ENCODE data around the gene C21orf58.
A peak's percentile ranks its signal among the peaks of the same experiment; 100 is the strongest.

The C21orf58 gene

DNA sequence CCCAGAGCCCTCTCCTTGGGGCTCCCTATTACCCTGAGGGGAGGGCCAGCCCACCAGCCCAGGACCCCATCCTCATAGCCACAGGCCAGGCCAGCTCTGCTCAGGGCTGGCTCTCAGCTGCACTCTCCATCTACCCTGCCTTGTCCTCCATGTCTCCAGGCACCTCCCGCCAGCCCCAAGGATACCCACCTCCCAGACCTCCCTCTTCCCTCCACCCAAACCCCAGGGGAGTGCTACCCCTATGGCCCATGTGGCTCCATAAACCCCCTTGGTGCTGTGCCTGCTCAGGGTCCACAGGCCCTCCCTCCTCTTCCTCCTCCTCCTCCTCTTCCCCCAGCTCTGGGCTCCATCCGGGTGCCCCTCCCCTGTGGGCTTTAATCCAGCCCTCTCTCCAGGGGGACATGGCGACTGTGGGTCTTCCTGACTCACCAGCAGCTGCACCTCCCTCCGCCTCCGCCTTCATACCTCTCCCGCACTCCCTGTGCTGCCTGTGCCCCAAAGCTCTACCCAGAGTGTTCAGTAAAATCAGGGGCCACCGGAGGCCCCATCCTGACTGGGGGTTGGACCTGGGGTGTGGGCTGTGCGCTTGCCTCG is 28.4 kb downstream of the C21orf58 start:
- DNase-seq (ENCODE audit: low spot score): no peak

DNA sequence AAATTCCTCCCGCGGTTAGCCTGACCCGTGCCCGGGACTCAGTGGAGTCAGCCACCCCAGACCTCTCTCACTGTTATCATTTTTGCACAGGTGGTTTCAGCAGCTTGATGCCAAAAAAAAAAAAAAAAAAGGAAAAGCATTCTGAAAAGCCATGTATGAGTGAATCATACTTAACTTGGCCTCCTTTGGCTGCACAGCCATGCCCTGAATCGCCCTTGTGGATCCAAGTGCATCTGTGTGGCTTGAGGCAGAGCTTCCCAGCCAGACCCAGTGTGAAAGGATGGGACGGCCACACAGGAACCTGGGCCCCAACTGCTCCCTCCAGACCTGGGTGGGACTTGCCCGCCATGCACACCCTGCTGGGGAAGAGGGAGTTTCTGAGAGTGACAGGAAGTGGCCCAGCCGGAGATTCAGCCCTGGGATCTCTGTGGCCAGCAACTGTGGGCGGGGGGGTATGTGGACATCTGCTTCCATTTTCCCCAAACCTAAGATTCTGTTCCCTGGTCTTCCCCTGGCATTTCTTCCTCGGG is 29.0 kb downstream of the C21orf58 start:
- no peak for DNase-seq (ENCODE audit: low spot score)

DNA sequence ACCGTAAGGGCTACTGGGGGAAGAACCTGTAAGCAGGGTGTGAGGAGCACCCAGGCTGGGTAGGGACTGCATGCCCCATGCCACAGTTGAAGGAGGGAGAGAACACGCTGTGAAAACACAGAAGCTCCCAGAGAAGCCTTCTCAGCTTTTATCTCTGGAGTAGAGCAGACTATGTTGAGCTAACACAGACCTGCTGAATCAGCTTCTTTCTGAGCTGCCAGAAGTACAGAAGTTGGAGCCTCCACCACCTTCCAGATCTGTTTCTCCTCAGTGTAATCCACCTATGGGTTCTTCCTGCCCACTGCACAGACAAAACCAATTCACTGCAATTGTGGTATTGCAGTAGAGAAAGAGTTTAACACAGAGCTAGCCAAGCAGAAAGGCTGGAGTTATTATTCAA is 32.1 kb downstream of the C21orf58 start:
- no peak for DNase-seq (ENCODE audit: low spot score)

DNA sequence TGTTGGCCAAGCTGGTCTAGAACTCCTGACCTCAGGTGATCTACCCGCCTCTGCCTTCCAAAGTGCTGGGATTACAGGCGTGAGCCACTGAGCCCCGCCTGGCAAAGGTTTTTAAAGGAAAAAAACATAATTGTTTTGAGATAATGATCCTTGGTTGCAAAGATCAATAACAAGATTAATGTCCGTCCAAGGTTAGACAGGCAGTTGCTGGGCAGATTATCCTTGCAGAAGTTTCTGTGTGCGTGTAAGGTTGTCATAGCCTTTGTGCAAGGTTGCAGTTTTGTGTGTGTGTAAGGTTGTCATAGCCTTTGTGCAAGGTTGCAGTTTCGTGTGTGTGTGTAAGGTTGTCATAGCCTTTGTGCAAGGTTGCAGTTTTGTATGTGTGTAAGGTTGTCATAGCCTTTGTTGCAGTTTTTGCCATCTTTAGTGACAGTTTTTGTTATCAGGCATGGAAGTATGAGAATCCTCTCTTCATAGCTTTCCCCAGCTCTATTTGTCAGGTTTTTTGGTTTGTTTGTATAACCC is 34.0 kb downstream of the C21orf58 start:
- no peak for DNase-seq (ENCODE audit: low spot score)

DNA sequence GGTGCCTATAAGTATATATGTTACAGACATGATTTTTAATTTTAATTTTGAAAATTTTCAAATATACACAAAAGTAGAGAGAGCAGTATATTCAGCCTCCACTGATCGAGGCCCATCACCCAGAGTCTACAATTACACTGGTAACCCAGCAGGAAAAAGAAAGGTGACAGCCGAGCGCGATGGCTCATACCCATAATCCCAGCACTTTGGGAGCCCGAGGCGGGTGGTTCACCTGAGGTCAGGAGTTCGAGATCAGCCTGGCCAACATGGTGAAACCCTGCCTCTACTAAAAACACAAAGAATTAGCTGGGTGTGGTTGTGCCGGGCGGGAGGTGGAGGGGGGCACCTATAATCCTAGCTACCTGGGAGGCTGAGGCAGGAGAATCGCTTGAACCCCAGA is 36.1 kb downstream of the C21orf58 start:
- DNase-seq (ENCODE audit: low spot score): no peak

DNA sequence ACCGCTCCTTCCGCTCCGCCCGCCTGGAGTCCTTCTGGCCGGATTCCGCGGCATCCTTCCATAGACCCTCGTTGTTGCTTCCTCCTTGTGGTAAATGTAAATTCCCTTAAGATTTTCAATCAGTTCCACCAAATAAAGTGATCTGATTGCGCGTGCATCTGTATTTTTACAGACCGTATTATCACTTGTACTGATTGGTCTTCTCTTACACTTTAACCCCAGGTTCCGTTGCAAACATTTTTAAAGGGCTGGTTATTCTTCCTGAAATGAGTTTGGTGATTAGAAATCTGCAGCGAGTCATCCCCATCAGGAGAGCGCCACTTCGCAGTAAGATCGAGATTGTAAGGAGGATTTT is 37.0 kb downstream of the C21orf58 start:
- peak; percentile 42 for DNase-seq (ENCODE audit: low spot score)

- DNase-seq (ENCODE audit: low spot score): peak; percentile 69
These were observed 37.7 kb downstream of the C21orf58 start, which contains the start of gene YBEY for GRCh38 chr21:46285761-46286647. Gene YBEY, plus strand, starts transcription at chr21:46286342. Its CDS starts 572 bp downstream, at chr21:46286914.

- no peak for DNase-seq (ENCODE audit: low spot score)
These were observed 38.4 kb downstream of the C21orf58 start, which contains the start of gene MCM3AP for GRCh38 chr21:46285206-46285661. Gene MCM3AP, minus strand, starts transcription at chr21:46285611. Its CDS starts 325 bp downstream, at chr21:46285286.

DNA sequence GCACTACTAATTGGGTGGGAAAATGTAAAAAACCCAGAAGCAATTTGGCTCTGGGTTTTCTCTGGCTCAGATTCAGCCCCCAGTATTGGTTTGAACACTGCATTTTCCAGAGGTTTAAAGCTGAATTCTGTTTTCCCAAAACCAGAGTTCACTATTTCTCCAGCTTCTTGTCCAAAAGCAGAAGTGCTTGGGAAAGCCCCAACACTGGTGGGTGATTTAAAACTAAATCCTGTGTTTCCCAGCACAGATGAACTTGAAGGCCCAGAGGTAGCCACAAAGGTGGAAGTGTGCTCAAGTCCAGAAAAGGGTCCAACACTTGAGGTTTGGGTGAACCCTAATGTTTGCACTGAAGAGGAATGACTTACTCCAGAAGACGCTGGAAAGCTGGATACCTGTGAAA is 38.9 kb downstream of the C21orf58 start:
- no peak for DNase-seq (ENCODE audit: low spot score)

DNA sequence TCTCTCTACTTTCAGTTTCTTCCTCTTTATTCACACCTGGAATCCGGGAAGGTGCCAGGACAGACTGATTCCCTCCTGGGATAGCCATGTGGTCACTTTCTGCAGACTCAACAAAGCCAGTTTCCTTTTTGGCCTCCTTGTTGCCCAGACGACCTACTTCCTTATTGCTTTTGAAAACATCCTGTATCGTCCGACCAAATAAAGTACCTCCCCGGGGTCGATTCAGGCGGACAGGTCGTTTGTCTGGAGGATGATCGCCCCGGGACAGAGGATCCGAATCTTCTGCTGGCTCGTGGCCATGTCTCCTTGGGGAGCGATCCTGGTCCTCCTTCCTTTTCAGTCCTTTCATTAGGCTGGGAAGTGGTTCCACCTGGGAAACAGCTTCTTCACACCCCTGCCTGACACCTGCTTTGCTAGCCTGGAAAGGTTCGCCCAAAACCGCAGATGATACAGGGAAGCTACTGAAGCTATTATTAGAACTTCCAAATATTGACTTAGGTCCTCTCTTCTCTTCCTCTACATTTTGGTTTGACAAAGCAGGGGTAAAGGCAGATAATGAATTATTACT is 39.5 kb downstream of the C21orf58 start:
- peak; percentile 38 for DNase-seq (ENCODE audit: low spot score)

GRCh38 chr21:46274797-46275390 is 48.8 kb downstream of the C21orf58 start:
- no peak for DNase-seq (ENCODE audit: low spot score)

DNA sequence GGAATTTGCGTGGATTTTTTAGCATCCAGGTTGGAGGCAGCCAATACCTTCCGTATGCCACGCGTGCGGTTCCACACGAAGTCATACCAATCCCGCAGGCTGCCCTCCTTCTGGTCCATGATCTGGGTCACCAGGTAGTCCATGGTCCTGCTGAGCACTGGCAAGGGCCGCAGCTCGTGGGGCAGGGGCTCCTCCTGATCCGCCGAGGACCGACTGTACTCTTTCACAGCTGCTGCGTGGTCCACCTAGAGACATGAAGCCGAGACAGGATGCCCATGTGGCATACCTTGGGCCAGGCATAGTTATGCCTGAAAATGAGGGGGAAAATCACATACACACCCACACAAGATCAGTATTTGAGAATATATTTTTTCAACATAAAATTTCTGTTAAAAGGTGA is 50.3 kb downstream of the C21orf58 start:
- no peak for DNase-seq (ENCODE audit: low spot score)

- no peak for DNase-seq (ENCODE audit: low spot score)
These were observed 54.2 kb downstream of the C21orf58 start for GRCh38 chr21:46269466-46269865.

DNA sequence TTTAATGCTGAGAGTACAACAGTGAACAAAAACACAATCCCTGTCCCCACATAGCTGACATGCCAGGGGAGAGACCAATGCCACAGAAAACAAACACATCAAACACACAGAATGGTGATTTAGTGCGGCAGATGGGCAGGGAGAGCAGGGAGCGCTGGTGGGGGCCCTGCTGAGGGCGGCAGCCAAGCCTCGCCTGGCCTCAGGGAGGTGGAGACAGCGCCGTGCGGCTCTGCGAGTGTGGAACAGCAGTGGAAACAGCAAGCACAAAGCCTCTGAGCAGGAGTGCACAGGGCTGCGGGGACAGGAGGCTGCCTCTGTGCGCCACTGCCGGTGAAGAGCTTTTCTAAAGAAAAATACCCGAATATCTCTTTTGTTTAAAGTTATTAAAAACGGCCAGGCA is 55.3 kb downstream of the C21orf58 start:
- no peak for DNase-seq (ENCODE audit: low spot score)

GRCh38 chr21:46266946-46267345 is 56.7 kb downstream of the C21orf58 start:
- DNase-seq (ENCODE audit: low spot score): no peak

GRCh38 chr21:46265736-46266525 is 57.7 kb downstream of the C21orf58 start:
- DNase-seq (ENCODE audit: low spot score): no peak

GRCh38 chr21:46264690-46265144 is 59.0 kb downstream of the C21orf58 start:
- DNase-seq (ENCODE audit: low spot score): no peak

DNA sequence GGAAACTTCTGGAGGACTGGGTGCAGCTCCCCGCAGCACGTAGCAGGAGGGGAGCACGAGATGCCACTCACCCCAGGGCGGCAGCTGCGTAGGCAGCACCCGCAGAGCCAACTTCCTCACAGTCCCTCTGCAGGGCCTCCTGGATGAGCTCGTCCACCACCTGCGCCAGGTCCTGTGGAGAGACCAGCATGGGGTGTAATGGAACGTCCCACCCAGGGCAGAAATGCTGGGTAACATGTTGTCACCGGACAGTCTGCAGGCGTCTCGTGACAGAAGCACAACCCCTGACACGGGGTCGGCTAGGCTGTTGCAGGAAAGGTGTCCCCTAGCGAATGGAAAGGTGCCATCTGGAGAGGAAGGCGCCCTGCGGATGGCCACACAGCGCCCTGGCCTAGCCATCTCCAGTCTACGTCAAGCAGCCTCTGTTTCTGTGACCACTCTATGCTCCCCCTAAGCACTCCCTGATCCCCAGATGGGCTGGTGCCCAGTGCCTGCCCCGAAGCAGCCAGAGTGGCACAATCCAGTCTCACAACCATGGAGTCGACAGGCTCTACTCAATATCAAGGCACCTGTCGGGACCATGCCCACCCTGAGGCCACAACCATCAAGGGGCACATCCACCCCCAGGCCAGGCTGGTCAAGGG is 59.5 kb downstream of the C21orf58 start:
- no peak for DNase-seq (ENCODE audit: low spot score)

DNA sequence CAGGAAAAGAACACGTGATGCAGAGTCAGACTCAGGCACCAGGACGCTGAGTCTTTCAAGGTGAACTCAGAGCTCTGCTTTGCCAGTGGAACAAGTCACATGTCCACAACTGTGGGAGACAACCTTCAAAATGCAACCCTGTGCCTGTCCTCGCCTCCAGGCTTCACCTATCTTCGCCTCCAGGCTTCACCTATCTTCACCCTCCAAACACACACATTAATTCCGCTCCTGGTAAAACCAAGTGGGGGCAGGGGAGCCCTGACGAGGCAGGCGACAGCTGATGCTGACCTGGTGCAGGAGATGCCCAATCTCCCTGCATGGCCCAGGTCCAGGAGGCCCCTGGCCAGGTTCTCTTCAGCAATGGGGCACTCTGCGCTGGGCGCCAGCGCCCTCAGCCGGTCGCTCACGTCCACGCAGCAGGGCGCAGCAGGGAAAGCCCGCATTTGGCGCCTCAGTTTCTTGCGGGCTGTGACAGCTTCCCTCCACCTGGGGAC is 67.1 kb downstream of the C21orf58 start:
- DNase-seq (ENCODE audit: low spot score): no peak

DNA sequence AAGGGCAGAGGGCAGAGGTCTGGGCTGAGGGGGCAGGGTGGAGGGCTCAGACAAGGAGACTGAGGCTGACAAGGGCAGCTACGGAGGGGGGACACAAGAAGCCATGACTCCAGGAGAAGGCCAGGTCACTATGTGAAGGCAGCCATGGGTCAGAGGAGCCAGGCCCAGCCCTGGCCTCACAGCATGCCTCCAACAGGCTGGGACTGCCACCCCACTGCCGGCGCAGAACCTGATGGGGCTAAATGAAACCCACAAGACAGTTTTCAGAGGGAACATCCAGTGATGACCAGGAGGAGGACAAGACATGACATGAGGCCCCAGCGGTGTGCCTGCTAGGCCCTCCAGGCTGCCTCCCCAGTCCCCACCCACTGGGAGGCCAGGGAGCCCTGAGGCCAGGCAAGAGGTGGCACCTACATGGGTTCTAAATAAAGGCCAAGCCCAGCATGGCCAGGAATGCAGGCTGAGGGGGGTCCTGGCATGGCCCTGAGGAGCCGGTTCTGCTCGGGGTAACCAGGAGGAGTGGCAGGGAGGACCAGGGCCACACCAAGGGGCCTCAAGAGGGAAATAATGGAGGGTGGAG is 67.8 kb downstream of the C21orf58 start:
- DNase-seq (ENCODE audit: low spot score): no peak
